PC-9 (cell line): ENCODE measurements around the gene SLC2A3. TPM values are rescaled to one million over a fixed set of nuclear protein-coding genes. Genes with fewer than 3 reads are reported as not detected.
"Not testable (repeated sequence)": the region's sequence is repeated elsewhere in the genome, so short reads cannot be mapped to it uniquely, and the experiment has no call there.

Experiments used
- BruUV-seq: library from RNA; stranded (reverse); fragments of 400-500 nt; replicated peaks from 2 replicates; lab custom pipeline; 2021; lab: Mats Ljungman, UMichigan
- CTCF ChIA-PET: fragments of 300-600 bp; sonication (Branson Sonifier 250); formaldehyde crosslinking; loops from one replicate; lab custom pipeline; 2022; ENCODE audit warnings: antibody characterized with exemption; lab: Charles Lee
- POLR2A ChIA-PET: fragments of 300-600 bp; sonication (Branson Sonifier 250); formaldehyde crosslinking; loops from one replicate; lab custom pipeline; 2022; ENCODE audit warnings: antibody characterized with exemption; ENCODE audit not compliant: unreplicated experiment; lab: Charles Lee
- DNase-seq, 2 experiments: peaks; one replicate each; pipeline versions ENCODE4 v3.0.0 to v3.0.0-alpha.2; 2015 to 2022; ENCODE audit warnings: mixed read lengths in 1 of 2
- H2AFZ ChIP-seq: fragments of 200-600 bp; sonication (generic); 2 replicates; pipeline ENCODE4 v1.8.1; 2017; ENCODE audit warnings: antibody characterized with exemption
- H3F3A ChIP-seq: fragments of 200-600 bp; sonication (generic); 2 replicates; pipeline ENCODE4 v1.8.1; 2017; ENCODE audit warnings: antibody characterized with exemption, mild to moderate bottlenecking, low read depth; ENCODE audit not compliant: insufficient read depth
- H3K27ac ChIP-seq: fragments of 200-600 bp; sonication (generic); 2 replicates; pipeline ENCODE4 v1.6.1; 2016; ENCODE audit warnings: mixed run types
- H3K27me3 ChIP-seq: fragments of 200-600 bp; sonication (generic); 2 replicates; pipeline ENCODE4 v1.6.1; 2016; ENCODE audit warnings: low read depth, mixed run types; ENCODE audit not compliant: insufficient read depth
- H3K36me3 ChIP-seq: fragments of 200-600 bp; sonication (generic); 2 replicates; pipeline ENCODE4 v1.6.1; 2016; ENCODE audit warnings: low read depth, mixed run types
- H3K4me1 ChIP-seq: fragments of 200-600 bp; sonication (generic); replicated peaks from 2 replicates; pipeline ENCODE4 v1.6.1; 2016; ENCODE audit warnings: mixed run types; ENCODE audit not compliant: insufficient read depth
- H3K4me2 ChIP-seq: fragments of 200-600 bp; sonication (generic); 2 replicates; pipeline ENCODE4 v1.6.1; 2017; ENCODE audit warnings: mixed run types
- H3K4me3 ChIP-seq: fragments of 200-600 bp; sonication (generic); 2 replicates; pipeline ENCODE4 v1.6.1; 2016; ENCODE audit warnings: mixed run types
- H3K79me2 ChIP-seq: fragments of 200-600 bp; sonication (generic); 2 replicates; pipeline ENCODE4 v1.6.1; 2017; ENCODE audit warnings: low read depth, mixed run types
- H3K9me2 ChIP-seq: fragments of 200-600 bp; sonication (generic); 2 replicates; pipeline ENCODE4 v1.8.1; 2017; ENCODE audit warnings: mild to moderate bottlenecking; ENCODE audit not compliant: insufficient read depth
- H3K9me3 ChIP-seq: fragments of 200-600 bp; sonication (generic); 2 replicates; pipeline ENCODE4 v1.8.1; 2016; ENCODE audit warnings: low read depth; ENCODE audit not compliant: insufficient read depth
- H4K20me1 ChIP-seq: fragments of 200-600 bp; sonication (generic); 2 replicates; pipeline ENCODE4 v1.8.1; 2017; ENCODE audit not compliant: insufficient read depth
- CTCF ChIP-seq: fragments of 200-600 bp; sonication (generic); conservative IDR thresholded peaks from 2 replicates; pipeline ENCODE4 v1.6.1; 2017; ENCODE audit warnings: mixed run types, antibody characterized with exemption, mild to moderate bottlenecking, moderate library complexity
- EZH2 ChIP-seq: fragments of 200-600 bp; sonication (generic); IDR thresholded peaks from 2 replicates; pipeline ENCODE4 v1.8.0; 2017; ENCODE audit warnings: antibody characterized with exemption, low read depth
- intact Hi-C: fragments of 100-400 bp; cut with micrococcal nuclease; formaldehyde crosslinking; loops from one replicate; pipeline ENCODE4 v1.10.0; 2022; ENCODE audit not compliant: unreplicated experiment
- total RNA-seq: library from RNA; stranded (reverse); gene quantifications from 2 replicates; pipeline ENCODE4 v1.2.3, GENCODE V29; 2021

SLC2A3 gene
- total RNA-seq, 1 experiment from 2014 or later: 26.2 TPM

GRCh38 chr12:7959701-7960121, 23.7 kb upstream of the SLC2A3 start:
- H3K9me2 ChIP-seq: no peaks in the 10 kb centered on the region
- intact Hi-C loops: loop anchor here (1.0 to 5.0 kb wide), 6 partner anchors 23 to 99 kb away; partner anchors contain the start of gene SLC2A3
- POLR2A ChIA-PET: interaction anchor here (0.5 to 1.0 kb wide), 8 partner anchors 22 to 619 kb away, joined by 3 to 44 read pairs (median 6); partner anchors contain the start of gene SLC2A3
- no peaks in the 10 kb centered on the region for H3K36me3 ChIP-seq
- TF ChIP-seq EZH2: no peak
- no peak for TF ChIP-seq CTCF
- H3K4me2 ChIP-seq: peak overlapping the region; percentile 85
- peak overlapping the region; percentile 75 for H3K27ac ChIP-seq
- H3F3A ChIP-seq: peaks cover 31% of the 10 kb centered on the region
- peak; percentile 81 to 96 for DNase-seq
- H4K20me1 ChIP-seq: no peaks in the 10 kb centered on the region
- H3K9me3 ChIP-seq: no peaks in the 10 kb centered on the region; the same call in 1 of the 2 replicates
- H3K27me3 ChIP-seq: no peaks in the 10 kb centered on the region
- H3K4me3 ChIP-seq: peak overlapping the region; percentile 63; the same call in 1 of the 2 replicates
- no TSS peak for BruUV-seq
- H3K79me2 ChIP-seq: no peaks in the 10 kb centered on the region
- CTCF ChIA-PET: interaction anchor here (0.6 to 2.8 kb wide), 7 partner anchors 10 to 101 kb away, joined by 3 to 28 read pairs (median 4); partner anchors contain the start of gene SLC2A3
- H2AFZ ChIP-seq: peak overlapping the region; percentile 78; the same call in 1 of the 2 replicates
- peaks cover 35% of the 10 kb centered on the region for H3K4me1 ChIP-seq

- H3K36me3 ChIP-seq: no peaks in the 10 kb centered on the region
- H3K27me3 ChIP-seq: no peaks in the 10 kb centered on the region
- intact Hi-C loops: no loop called here
- no peaks in the 10 kb centered on the region for H3K79me2 ChIP-seq
- TSS peak; percentile 62 for BruUV-seq
- H4K20me1 ChIP-seq: no peaks in the 10 kb centered on the region
- H3K27ac ChIP-seq: peak overlapping the region; percentile 75
- H3K4me2 ChIP-seq: peak overlapping the region; percentile 85
- H3F3A ChIP-seq: peaks cover 31% of the 10 kb centered on the region
- peak overlapping the region; percentile 63; the same call in 1 of the 2 replicates for H3K4me3 ChIP-seq
- CTCF ChIA-PET: interaction anchor here (0.6 to 2.8 kb wide), 5 partner anchors 20 to 100 kb away, joined by 3 to 28 read pairs (median 4); partner anchors contain the start of gene SLC2A3
- H2AFZ ChIP-seq: peak overlapping the region; percentile 3; the same call in 1 of the 2 replicates
- no peak for DNase-seq
- no peaks in the 10 kb centered on the region for H3K9me2 ChIP-seq
- H3K9me3 ChIP-seq: no peaks in the 10 kb centered on the region; the same call in 1 of the 2 replicates
- peaks cover 35% of the 10 kb centered on the region for H3K4me1 ChIP-seq
- TF ChIP-seq CTCF (no peak), EZH2 (no peak)
- POLR2A ChIA-PET: interaction anchor here (0.5 to 1.0 kb wide), 6 partner anchors 23 to 620 kb away, joined by 3 to 44 read pairs (median 8); partner anchors contain the start of gene SLC2A3
These were observed 23.3 kb upstream of the SLC2A3 start for GRCh38 chr12:7959278-7959677.

- H3K4me2 ChIP-seq, H3K9me2 ChIP-seq, H4K20me1 ChIP-seq, DNase-seq, H3K4me3 ChIP-seq, BruUV-seq, H3K27ac ChIP-seq, H3K36me3 ChIP-seq, H3K79me2 ChIP-seq, CTCF ChIA-PET, intact Hi-C loops, H3K9me3 ChIP-seq, POLR2A ChIA-PET, H3K27me3 ChIP-seq, H2AFZ ChIP-seq: not testable (repeated sequence)
- Histone ChIP-seq H3F3A (peaks cover 20% of the 10 kb centered on the region), H3K4me1 (peaks cover 29% of the 10 kb centered on the region)
These were observed 18.9 kb upstream of the SLC2A3 start for GRCh38 chr12:7954877-7955276.

- H3K4me2 ChIP-seq, H3K79me2 ChIP-seq, H3K9me2 ChIP-seq, POLR2A ChIA-PET, H2AFZ ChIP-seq, H3K27ac ChIP-seq, H3K4me3 ChIP-seq, intact Hi-C loops, H3K36me3 ChIP-seq, H3K9me3 ChIP-seq, BruUV-seq, CTCF ChIA-PET, H3K27me3 ChIP-seq, H4K20me1 ChIP-seq, DNase-seq: not testable (repeated sequence)
- peaks cover 20% of the 10 kb centered on the region for H3F3A ChIP-seq
- H3K4me1 ChIP-seq: peaks cover 29% of the 10 kb centered on the region
These were observed 18.4 kb upstream of the SLC2A3 start for GRCh38 chr12:7954418-7954817.

GRCh38 chr12:7953912-7954311, 17.9 kb upstream of the SLC2A3 start:
- H3K4me2 ChIP-seq, H3K27ac ChIP-seq, intact Hi-C loops, H3K79me2 ChIP-seq, CTCF ChIA-PET, H4K20me1 ChIP-seq, H3K4me3 ChIP-seq, H3K27me3 ChIP-seq, H3K9me2 ChIP-seq, H2AFZ ChIP-seq, POLR2A ChIA-PET, DNase-seq, H3K9me3 ChIP-seq, H3K36me3 ChIP-seq, BruUV-seq: not testable (repeated sequence)
- Histone ChIP-seq H3F3A (peaks cover 20% of the 10 kb centered on the region; the same call in 1 of the 2 replicates), H3K4me1 (peaks cover 29% of the 10 kb centered on the region)
